Left kidney (tissue), 2 donors: ENCODE measurements around the gene ZNF408. TPM values are rescaled to one million over a fixed set of nuclear protein-coding genes. Genes with fewer than 3 reads are reported as not detected.

Experiments used
- DNase-seq: peaks from one replicate; pipeline ENCODE4 v3.0.0-alpha.2; 2013
- polyA plus RNA-seq: library from polyadenylated mRNA; unstranded; fragments of 120-200 nt; gene quantifications from one replicate; pipeline ENCODE4 v1.2.1, GENCODE V29; 2013; ENCODE audit not compliant: insufficient read length

ZNF408 gene
- polyA plus RNA-seq, 1 donor = 7.3 TPM

- DNase-seq = no peak
These were observed 25.5 kb downstream of the ZNF408 start for GRCh38 chr11:46726206-46726862.

DNA sequence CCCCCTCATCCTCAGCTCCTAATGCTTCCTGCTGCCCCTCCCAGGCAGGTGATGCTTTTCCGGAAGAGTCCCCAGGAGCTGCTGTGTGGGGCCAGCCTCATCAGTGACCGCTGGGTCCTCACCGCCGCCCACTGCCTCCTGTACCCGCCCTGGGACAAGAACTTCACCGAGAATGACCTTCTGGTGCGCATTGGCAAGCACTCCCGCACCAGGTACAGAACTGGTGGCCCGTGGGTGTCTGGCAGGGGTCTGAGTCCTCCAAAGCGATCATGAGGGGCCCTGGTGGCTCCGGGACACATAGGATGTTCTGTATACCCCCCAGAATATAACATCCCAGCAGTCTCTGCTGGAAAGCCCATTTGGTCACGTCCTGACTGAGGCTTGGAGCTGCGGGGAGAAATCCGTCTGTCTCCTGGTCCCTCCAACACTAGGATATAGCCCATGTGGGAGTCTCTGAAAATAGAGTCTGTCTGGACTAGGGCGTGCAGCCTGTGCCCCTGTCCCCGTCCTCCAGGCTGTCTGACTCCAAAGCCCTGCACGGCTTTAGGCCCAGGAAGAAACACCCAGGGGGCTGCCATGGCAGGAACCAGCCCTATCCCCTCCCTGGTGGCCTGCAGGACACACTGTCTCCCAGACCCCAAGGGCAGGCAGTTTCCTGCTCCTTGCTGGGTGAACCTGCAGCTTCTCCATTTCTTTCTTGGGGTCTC is 27.3 kb downstream of the ZNF408 start:
- DNase-seq = no peak

- DNase-seq = no peak
These were observed 27.8 kb downstream of the ZNF408 start for GRCh38 chr11:46728659-46729040.

GRCh38 chr11:46729110-46730027 is 28.5 kb downstream of the ZNF408 start:
- no peak for DNase-seq

DNA sequence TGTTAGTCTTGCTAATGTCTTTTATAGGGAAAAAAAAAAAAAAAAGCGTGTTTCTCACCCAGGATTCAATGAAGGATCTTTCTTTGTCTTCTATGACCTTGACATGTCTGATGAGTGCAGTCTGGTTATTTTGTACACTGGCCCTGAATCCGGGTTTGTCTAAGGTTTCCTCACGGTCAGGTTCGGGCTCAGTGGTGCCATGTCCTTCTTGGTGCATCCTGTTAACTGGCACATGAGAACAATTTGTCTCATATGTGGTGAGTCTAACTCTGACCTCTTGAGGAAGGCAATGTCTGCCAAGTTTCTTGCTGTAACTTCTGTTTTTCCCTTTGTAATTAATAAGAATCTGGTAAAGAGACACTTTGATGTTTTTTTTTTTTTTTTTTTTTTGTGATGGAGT is 30.7 kb downstream of the ZNF408 start:
- no peak for DNase-seq

DNA sequence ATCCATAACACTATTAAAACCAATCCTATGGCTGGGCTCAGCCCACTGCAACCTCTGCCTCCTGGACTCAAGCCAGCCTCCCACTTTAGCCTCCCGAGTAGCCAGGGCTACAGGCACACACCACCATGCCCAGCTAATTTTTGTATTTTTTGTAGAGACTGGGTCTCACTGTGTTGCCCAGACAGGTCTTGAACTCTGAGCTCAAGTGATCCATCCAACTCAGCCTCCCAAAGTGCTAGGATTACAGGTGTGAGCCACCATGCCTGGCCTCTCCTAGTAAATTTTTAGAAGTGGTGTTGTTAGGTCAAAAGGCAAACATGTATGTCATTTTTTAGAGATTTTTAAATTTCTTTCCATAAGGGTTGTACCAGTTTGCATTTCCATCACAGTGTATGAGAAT is 32.4 kb downstream of the ZNF408 start:
- DNase-seq = no peak

DNA sequence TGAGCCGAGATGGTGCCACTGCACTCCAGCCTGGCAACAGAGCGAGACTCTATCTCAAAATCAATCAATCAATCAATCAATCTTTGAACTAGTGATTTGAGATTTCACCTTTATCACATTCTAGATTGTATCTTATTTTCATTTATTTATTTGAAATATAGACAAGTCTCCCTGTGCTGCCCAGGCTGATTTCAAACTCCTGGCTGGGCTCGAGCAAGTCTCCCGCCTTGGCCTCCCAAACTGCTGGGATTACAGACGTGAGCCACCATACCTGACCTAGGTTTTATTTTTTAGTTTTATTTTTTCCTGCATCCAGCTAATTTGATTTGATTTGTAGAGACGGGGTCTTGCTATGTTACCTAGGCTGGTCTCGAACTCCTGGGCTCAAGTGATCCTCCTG is 35.3 kb downstream of the ZNF408 start:
- DNase-seq = no peak

GRCh38 chr11:46736615-46737014 is 35.8 kb downstream of the ZNF408 start:
- DNase-seq = no peak

- DNase-seq = no peak
These were observed 36.9 kb downstream of the ZNF408 start for GRCh38 chr11:46737699-46738098.

DNA sequence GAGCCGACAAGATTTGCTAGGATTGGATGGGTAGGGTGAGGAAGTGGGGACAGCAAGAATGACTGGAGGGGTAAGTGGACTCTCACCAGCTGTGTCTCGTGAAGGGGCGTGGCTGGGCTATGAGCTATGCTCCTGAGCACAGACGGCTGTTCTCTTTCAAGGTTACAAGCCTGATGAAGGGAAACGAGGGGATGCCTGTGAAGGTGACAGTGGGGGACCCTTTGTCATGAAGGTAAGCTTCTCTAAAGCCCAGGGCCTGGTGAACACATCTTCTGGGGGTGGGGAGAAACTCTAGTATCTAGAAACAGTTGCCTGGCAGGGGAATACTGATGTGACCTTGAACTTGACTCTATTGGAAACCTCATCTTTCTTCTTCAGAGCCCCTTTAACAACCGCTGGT is 38.1 kb downstream of the ZNF408 start:
- no peak for DNase-seq

DNA sequence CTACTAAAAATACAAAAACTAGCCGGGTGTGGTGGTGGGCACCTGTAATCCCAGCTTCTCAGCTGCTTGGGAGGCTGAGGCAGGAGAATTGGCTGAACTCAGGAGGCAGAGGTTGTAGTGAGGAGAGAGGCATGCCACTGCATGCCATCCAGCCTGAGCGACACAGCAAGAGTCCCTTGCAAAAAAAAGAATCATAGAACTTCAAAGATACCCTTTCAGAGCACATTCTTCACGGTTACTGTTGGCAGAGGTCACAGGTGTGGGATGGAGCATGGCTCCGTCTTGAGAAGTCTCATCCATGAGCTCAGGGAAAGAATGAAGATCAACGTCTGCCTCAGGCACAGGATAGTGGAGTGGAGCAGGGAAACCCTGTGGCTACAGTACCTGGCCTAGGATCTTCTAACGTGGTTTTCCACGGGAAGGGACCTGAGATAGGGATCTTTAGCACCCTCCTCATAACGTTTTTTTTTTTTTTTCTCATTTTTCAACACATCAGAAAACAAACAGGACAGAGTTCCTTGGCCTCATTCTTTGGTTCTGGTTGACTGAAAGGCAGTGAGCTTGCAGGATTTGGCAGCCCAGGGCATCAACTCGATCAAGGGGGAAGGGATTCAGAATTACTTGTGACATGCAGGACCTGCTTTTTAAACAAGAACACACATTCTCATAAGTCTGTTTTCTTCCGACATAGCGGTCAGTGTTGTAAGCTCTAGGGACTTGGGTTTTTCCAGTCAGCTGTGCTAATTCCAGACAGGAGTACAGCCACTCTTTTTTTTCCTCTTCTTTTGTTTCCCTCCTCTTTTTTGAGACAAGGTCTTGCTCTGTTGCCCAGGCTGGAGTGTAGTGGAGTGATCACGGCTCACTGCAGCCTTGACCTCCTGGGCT is 41.0 kb downstream of the ZNF408 start:
- no peak for DNase-seq

DNA sequence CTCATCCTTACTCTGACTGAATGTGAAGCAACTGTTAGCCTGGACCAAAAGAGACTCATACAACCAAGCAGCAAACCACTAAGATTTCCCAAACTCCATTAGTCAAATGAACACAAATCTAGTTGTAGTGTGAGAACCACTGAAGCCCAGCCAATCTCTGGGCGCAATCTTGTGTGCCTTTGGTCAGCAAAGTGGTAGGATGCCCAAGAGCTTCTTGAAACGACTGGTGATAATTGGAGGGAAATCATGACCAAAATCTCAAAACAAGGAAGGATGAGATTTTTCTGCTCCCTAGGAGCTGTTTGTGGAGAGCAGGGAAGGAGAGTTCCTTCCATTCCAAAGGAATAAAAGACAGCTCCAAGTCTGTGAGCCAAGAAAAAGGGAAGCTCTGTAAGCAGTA is 42.2 kb downstream of the ZNF408 start:
- DNase-seq = no peak

DNA sequence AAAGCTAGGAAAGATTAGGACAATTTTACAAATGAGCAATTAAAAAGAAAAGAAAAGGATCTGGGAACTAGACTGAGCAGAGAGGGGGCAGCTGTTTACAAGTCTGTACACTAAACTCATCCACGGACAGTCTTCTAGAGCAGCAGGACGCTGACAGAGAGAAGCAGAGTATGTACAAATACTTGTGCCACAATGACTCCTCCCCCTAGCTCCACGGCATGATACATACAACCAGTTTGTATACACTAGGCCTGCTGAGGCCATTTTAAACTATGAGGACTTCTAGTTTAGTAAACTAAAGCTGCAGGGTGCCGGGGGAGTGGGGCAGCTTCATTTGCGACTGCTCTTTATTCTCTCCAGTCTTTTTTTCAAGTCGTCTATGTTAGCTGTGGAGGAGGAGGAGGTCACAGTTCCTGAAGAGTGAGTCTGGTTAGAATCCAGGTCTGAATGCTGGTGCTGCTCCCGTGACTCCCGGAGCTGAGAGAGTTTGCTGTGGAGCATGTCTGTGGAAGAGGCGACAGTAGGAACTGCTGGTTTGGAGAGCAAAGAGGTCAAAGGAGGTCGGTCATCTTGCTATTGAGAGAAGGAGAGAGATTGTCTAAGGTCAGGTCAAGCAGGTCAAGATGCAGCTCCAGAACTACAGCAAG is 43.0 kb downstream of the ZNF408 start:
- no peak for DNase-seq

- DNase-seq = no peak
These were observed 44.5 kb downstream of the ZNF408 start for GRCh38 chr11:46745328-46745727.

DNA sequence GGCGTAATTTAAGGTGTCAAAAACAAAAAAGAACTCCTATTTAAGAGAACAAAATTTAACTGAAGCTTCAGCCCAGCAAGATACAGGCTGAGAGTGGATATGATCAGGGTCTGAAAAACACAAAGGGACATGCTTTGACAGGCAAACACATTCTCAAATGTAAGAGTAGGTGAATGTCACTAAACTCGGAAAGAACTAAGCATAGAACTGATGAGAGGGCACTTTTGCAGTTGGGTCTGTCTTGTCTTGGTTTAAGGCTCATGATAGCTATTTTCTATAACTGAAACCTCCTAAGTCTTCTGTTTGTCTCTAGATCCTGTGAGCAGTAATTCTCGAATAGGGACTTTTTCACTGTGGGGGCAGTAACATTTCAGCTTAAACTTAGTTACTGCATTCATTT is 45.2 kb downstream of the ZNF408 start:
- no peak for DNase-seq

DNA sequence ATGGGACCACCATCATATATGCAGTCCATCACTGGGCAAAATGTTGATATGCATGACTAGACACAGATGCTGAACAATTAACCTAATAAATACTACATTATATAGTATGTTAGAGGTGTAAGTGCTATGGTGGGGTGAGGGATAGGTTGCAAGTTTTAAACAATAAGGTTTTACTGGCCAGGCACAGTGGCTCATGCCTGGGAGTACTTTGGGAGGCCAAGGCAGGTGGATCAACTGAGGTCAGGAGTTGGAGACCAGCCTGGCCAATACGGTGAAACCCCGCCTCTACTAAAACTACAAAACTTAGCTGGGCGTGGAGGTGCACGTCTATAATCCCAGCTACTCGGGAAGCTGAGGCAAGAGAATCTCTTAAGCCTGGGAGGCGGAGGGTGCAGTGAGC is 46.3 kb downstream of the ZNF408 start:
- DNase-seq = no peak

Other genes with a start within 250 kb of the ZNF408 start
- gene AMBRA1, start 107.0 kb upstream of the ZNF408 start, polyA plus RNA-seq = 25.3 TPM
- gene HARBI1, start 83.8 kb upstream of the ZNF408 start, polyA plus RNA-seq = 5.5 TPM
- 69.5 TPM for gene ATG13, start 83.5 kb upstream of the ZNF408 start, polyA plus RNA-seq
- 59.7 TPM for gene ARHGAP1, start 412 bp upstream of the ZNF408 start, polyA plus RNA-seq
- gene F2, start 18.2 kb downstream of the ZNF408 start, polyA plus RNA-seq = 0.68 TPM
- gene CKAP5, start 145.2 kb downstream of the ZNF408 start, polyA plus RNA-seq = 124 TPM
- 33.4 TPM for gene LRP4, start 217.5 kb downstream of the ZNF408 start, polyA plus RNA-seq
- 62.6 TPM for gene CSTPP1, start 235.7 kb downstream of the ZNF408 start, polyA plus RNA-seq